Adrenal gland (tissue), 12 donors: ENCODE results near the gene PDE6D. TPM values are rescaled to one million over a fixed set of nuclear protein-coding genes. Genes with fewer than 3 reads are reported as not detected.
A peak's percentile ranks its signal among the peaks of the same experiment; 100 is the strongest.

ENCODE experiments used
- DNase-seq, 7 donors: peaks; one replicate each; pipeline ENCODE4 v3.0.0-alpha.2; 2019 to 2020
- H3K27ac ChIP-seq, 5 donors: fragments of 200-600 bp; sonication (generic) in 4 of 5; 1 replicate in 3 of 5; 2 replicates in 2 of 5; pipeline versions ENCODE4 v1.5.1 to v1.8.0; 2016 to 2020; ENCODE audit warnings: mild to moderate bottlenecking in 1 of 5
- H3K27me3 ChIP-seq: fragments of 200-600 bp; 2 replicates; pipeline ENCODE4 v1.8.0; 2021
- H3K36me3 ChIP-seq, 2 donors: fragments of 200-600 bp; replicated peaks in 1 of 2; 1 replicate in 1 of 2; 2 replicates in 1 of 2; pipeline versions ENCODE4 v1.5.1 to v1.8.0; 2018 to 2022
- H3K4me1 ChIP-seq, 2 donors: fragments of 200-600 bp; replicated peaks in 1 of 2; 1 replicate in 1 of 2; 2 replicates in 1 of 2; pipeline versions ENCODE4 v1.5.1 to v1.8.0; 2018 to 2021
- H3K4me3 ChIP-seq, 4 donors: fragments of 200-600 bp; sonication (generic) in 3 of 4; one replicate each; pipeline ENCODE4 v1.5.1; 2016 to 2018
- H3K9me3 ChIP-seq, 3 donors: fragments of 200-600 bp; sonication (generic) in 1 of 3; replicated peaks in 1 of 3; 1 replicate in 2 of 3; 2 replicates in 1 of 3; pipeline versions ENCODE4 v1.5.1 to v1.8.0; 2016 to 2021
- POLR2A ChIP-seq, 2 donors: fragments of 450-650 bp; IDR thresholded peaks; one replicate each; pipeline ENCODE4 v1.6.1; 2017; ENCODE audit warnings: antibody characterized with exemption in 2 of 2, mild to moderate bottlenecking in 2 of 2, moderate library complexity in 1 of 2
- WGBS, 4 donors: extraction: QIAGEN DNeasy Blood & Tissue Kit in 2 of 4; methylation state at CpG; one replicate each; pipeline versions ENCODE4 v1.1.5 to v1.1.7; 2013 to 2017; 5-methylcytosine and 5-hydroxymethylcytosine counted together
- intact Hi-C, 2 donors: fragments of 100-400 bp; cut with DNase I; formaldehyde crosslinking; loops; one replicate each; pipeline versions ENCODE4 v1.14.1 to v1.15.0; 2022 to 2023
- polyA plus RNA-seq, 3 donors: library from polyadenylated mRNA; stranded (reverse); fragments of 200-250 nt in 2 of 3; fragments of 350-450 nt in 1 of 3; fragmentation: Illumina TruSeq in 1 of 3; extraction: RNeasy Lipid Tissue Mini Kit (QIAGEN cat#74804) in 1 of 3; gene quantifications; one replicate each; pipeline ENCODE4 v1.2.3, GENCODE V29; 2013 to 2014
- total RNA-seq, 9 donors: library from RNA; depleted of rRNA in 4 of 9; stranded (reverse); fragments of >200 nt in 4 of 9; fragments of 120-200 nt in 1 of 9; fragmentation: NEBNext Ultra II Directional in 1 of 9; extraction: Animal tissue kit (Norgen Biotek cat#: 25700) in 1 of 9; gene quantifications; one replicate each; pipeline versions ENCODE4 v1.1.0 to v1.2.4, GENCODE V29; 2013 to 2023
- TF ChIP-seq, protein P1 (sequence below), 6 experiments: fragments of 450-650 bp in 4 of 6; fragments of 200-600 bp in 2 of 6; sonication (generic) in 1 of 6; IDR thresholded peaks; 1 replicate in 5 of 6; 2 replicates in 1 of 6; pipeline versions ENCODE4 v1.5.1 to v1.8.0; 2016 to 2021; ENCODE audit warnings: antibody characterized with exemption in 6 of 6, mild to moderate bottlenecking in 2 of 6, moderate library complexity in 1 of 6
- donor health status: healthy with polysubstance abuse.
- donor health status: Bipolar disorder and iron deficiency.
- donor health status: DM: yes; HTN: yes; CAD: no.
- donor health status: DM: no; HTN: no; CAD: no.
- donor health status: DM: no; HTN: no; CAD: no.
- donor health status: DM: yes; HTN: yes; CAD: no.

The PDE6D gene
- total and polyA plus RNA-seq, 12 donors = 27.5 to 65.3 (median 42.9) TPM

DNA sequence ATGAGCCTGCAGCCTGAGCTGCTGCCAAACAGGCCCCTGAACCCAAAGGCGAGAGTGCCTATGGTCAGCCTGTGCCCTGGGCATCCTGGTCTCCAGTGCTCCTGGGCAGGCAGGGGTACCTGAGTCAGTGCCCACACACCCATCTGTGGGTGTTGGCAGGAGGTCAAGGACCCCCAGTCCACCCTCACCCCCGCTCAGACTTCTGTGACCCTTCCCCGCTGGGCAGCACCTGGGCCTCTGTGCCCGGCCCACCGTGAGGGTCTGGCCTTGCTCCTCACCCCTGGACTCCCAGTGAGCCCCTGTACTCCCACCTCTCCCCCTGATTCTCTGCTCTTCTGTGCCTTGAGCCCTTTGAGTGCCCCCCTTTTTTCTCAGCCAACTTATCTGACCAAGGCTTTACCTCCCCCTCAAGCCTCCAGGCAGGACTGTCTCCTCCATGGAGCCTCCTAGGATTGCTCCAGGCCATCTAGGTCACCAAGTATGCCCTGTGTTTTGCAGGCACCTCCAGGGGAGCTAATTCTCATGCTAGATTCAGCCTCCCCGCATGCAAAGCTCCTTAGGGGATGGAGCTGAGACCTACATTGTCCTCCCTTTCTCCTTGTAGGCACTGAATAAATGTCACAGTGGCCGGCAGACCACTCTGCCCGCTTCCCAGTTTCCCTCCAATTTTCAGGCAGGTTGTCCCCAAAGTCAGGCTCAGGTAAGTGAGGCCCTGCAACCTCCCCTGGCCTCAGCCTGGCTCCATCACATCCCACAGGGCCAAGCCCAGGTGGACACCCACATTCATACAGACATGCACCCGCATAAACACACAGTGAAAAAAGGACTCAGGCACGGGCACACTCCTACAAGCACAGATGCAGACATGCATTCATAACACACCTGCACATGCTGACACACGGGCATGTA, 94.6 kb downstream of the PDE6D start:
- no peak for DNase-seq
- TF ChIP-seq, protein P1, sequence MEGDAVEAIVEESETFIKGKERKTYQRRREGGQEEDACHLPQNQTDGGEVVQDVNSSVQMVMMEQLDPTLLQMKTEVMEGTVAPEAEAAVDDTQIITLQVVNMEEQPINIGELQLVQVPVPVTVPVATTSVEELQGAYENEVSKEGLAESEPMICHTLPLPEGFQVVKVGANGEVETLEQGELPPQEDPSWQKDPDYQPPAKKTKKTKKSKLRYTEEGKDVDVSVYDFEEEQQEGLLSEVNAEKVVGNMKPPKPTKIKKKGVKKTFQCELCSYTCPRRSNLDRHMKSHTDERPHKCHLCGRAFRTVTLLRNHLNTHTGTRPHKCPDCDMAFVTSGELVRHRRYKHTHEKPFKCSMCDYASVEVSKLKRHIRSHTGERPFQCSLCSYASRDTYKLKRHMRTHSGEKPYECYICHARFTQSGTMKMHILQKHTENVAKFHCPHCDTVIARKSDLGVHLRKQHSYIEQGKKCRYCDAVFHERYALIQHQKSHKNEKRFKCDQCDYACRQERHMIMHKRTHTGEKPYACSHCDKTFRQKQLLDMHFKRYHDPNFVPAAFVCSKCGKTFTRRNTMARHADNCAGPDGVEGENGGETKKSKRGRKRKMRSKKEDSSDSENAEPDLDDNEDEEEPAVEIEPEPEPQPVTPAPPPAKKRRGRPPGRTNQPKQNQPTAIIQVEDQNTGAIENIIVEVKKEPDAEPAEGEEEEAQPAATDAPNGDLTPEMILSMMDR (IDR thresholded peaks at IDR 0.05) = no peak
- no peak for TF ChIP-seq POLR2A (IDR thresholded peaks at IDR 0.05)
- Histone ChIP-seq H3K27ac (no peak overlapping the region), H3K4me3 (no peak overlapping the region), H3K9me3 (no peaks in the 10 kb centered on the region), H3K27me3 (no peaks in the 10 kb centered on the region), H3K36me3 (no peaks in the 10 kb centered on the region), H3K4me1 (peaks cover 9 to 13% of the 10 kb centered on the region in 2 donors)
- 87 to 89% (median 89%) methylated on average over 7 to 11 of the region's 11 CpGs for WGBS, 4 donors
- intact Hi-C loops = no loop called here

DNA sequence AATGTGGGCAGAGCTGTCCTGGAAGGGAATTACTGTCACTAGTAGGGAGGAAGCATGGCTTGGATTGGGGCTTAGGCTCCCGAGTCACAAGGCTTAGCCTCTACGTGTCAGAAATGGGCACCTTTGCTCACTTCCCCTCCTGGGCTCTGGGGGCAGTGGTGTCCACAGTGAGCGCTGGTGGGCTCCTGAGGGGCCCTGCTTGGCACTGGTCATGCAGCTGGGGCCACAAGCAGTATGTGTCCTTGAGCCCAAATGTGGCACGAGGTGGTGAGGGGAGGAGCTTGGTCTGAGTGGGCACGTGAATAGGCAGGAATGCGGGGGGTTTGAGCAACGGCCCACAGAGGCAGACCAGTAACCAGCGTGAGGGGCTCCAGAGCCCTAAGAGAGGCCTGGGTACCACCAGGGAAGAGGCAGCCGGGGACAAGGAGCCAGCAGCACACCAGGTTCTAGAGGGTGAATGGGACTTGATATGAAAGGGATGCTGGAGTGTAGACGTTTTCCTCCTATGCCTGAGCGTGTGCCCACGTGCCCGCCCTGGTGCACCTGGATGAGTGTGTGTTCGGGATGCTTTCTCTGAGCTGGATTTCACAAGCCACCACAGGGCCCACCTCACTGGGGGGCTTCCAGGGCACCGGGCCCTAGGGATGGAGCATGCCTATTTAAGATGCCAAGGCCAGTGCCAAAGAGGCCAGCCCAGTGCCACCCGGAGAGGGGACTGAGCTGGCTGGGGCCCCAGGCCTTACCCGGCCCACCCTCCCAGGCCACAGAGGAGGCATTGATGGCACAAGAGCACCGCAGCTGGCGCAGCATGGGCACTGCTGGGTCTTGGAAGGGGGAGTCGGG, 95.5 kb downstream of the PDE6D start:
- H3K27me3 ChIP-seq = no peaks in the 10 kb centered on the region
- no peak for DNase-seq
- no peak overlapping the region for H3K27ac ChIP-seq
- intact Hi-C loops = no loop called here
- peaks cover 13 to 14% of the 10 kb centered on the region in 2 donors for H3K4me1 ChIP-seq
- TF ChIP-seq, protein P1 (IDR thresholded peaks at IDR 0.05) = peak in 1 of 6 experiments; percentile 23
- TF ChIP-seq POLR2A (IDR thresholded peaks at IDR 0.05) = no peak
- no peaks in the 10 kb centered on the region for H3K36me3 ChIP-seq
- H3K4me3 ChIP-seq = no peak overlapping the region
- WGBS, 4 donors = 67 to 79% (median 74%) methylated on average over 11 to 20 of the region's 20 CpGs
- no peaks in the 10 kb centered on the region for H3K9me3 ChIP-seq

DNA sequence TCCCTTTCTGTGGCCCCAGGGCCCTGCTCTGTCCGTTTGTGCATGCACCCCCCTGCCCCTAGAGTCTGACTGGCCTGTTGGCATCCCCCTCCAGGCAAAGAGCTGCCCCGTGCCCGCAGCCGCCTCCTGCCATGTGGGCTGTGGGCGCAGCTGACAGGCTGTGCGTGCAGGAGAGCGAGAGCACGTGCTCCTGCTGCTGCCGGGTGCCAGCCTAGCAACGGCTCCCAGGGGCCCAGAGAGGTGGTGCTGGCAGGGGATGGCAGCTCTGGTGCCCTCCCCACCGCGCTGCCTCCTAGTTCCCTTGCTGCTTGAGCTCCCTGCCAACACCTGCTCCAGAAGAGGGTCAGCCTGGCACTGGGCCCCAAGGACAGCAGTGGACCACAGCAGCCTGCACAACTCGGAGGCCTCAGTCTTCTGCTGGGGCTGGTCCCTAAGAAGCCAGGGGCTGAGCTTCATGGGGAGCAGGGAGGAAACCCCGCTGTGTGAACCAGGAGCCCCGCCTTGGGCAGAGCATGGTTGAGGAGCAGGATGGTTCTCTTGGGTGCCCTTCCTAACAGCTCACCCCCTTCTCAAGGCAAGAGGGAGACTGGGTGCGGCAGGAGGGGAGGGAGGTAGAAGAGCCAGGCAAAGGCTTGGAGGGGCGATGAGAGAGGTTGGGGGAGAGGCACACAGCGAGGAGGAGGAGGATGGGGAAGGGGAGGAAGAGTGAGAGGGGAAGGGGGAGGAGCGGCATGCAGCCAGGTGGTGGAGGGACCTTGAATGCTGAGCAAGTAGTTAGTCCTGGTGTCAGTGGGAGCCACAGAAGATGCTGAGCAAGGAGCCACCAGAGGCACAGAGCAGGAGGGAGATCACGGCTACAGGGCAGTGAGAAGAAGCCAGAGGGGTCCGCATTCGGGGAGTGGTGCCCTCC, 96.5 kb downstream of the PDE6D start:
- peaks cover 13 to 17% of the 10 kb centered on the region in 2 donors for H3K4me1 ChIP-seq
- H3K9me3 ChIP-seq = no peaks in the 10 kb centered on the region
- TF ChIP-seq POLR2A (IDR thresholded peaks at IDR 0.05) = no peak
- TF ChIP-seq, protein P1 (IDR thresholded peaks at IDR 0.05) = no peak
- H3K4me3 ChIP-seq = no peak overlapping the region
- 74 to 80% (median 80%) methylated on average over 10 to 22 of the region's 22 CpGs for WGBS, 4 donors
- no peaks in the 10 kb centered on the region for H3K36me3 ChIP-seq
- DNase-seq = no peak
- H3K27ac ChIP-seq = no peak overlapping the region
- no peaks in the 10 kb centered on the region for H3K27me3 ChIP-seq
- intact Hi-C loops = no loop called here
